Right kidney (tissue), 1 donor: ENCODE results near the gene TMEM243.

Experiments used
- DNase-seq: peaks from one replicate; pipeline ENCODE4 v3.0.0-alpha.2; 2016

The TMEM243 gene

GRCh38 chr7:87164433-87164832, 55.1 kb downstream of the TMEM243 start:
- no peak for DNase-seq

- no peak for DNase-seq
These were observed 60.0 kb downstream of the TMEM243 start for GRCh38 chr7:87159538-87159937.

- no peak for DNase-seq
These were observed 62.8 kb downstream of the TMEM243 start for GRCh38 chr7:87156709-87157108.

GRCh38 chr7:87155788-87156187, 63.7 kb downstream of the TMEM243 start:
- no peak for DNase-seq

GRCh38 chr7:87154569-87154968, 65.0 kb downstream of the TMEM243 start:
- DNase-seq: no peak

- DNase-seq: no peak
These were observed 65.4 kb downstream of the TMEM243 start for GRCh38 chr7:87154166-87154565.

GRCh38 chr7:87152897-87153641, 66.5 kb downstream of the TMEM243 start:
- DNase-seq: no peak

- peak; percentile 97 for DNase-seq
These were observed 67.2 kb downstream of the TMEM243 start, which contains the start of gene DMTF1 for GRCh38 chr7:87152112-87152896. Gene DMTF1 (plus strand): TSS chr7:87152453. CDS start chr7:87164942, 12,489 bp downstream.

GRCh38 chr7:87151729-87152111, 67.8 kb downstream of the TMEM243 start:
- no peak for DNase-seq

- DNase-seq: no peak
These were observed 68.4 kb downstream of the TMEM243 start for GRCh38 chr7:87151002-87151728.

- no peak for DNase-seq
These were observed 71.1 kb downstream of the TMEM243 start for GRCh38 chr7:87148332-87148955.

GRCh38 chr7:87147500-87147899, 72.0 kb downstream of the TMEM243 start:
- DNase-seq: no peak

- no peak for DNase-seq
These were observed 72.7 kb downstream of the TMEM243 start for GRCh38 chr7:87146740-87147386.
